Activated T-cell treated with anti-CD3 and anti-CD28 coated beads, Interleukin-2, amount 50 U/mL, for 24 hours (primary cell): ENCODE results near the gene PXK.
A peak's percentile ranks its signal among the peaks of the same experiment; 100 is the strongest.
"Not testable (repeated sequence)": the region's sequence is repeated elsewhere in the genome, so short reads cannot be mapped to it uniquely, and the experiment has no call there.

Experiments used
- DNase-seq: peaks from one replicate; pipeline ENCODE4 v3.0.0-alpha.2; 2020
- H3K27ac Mint-ChIP-seq: 2 replicates; pipeline ENCODE4 v1.8.0; 2020; ENCODE audit warnings: mild to moderate bottlenecking, mixed read lengths
- H3K27me3 Mint-ChIP-seq: 2 replicates; pipeline ENCODE4 v1.8.0; 2020; ENCODE audit warnings: mixed read lengths
- H3K36me3 Mint-ChIP-seq: 2 replicates; pipeline ENCODE4 v1.8.0; 2020; ENCODE audit warnings: low read depth, mixed read lengths
- H3K4me1 Mint-ChIP-seq: 2 replicates; pipeline ENCODE4 v1.8.0; 2020; ENCODE audit warnings: low read depth, mixed read lengths
- H3K4me3 Mint-ChIP-seq: 2 replicates; pipeline ENCODE4 v1.8.0; 2020; ENCODE audit warnings: mild to moderate bottlenecking, moderate library complexity, mixed read lengths
- H3K9me3 Mint-ChIP-seq: 2 replicates; pipeline ENCODE4 v1.8.0; 2020; ENCODE audit warnings: mixed read lengths

PXK gene

DNA sequence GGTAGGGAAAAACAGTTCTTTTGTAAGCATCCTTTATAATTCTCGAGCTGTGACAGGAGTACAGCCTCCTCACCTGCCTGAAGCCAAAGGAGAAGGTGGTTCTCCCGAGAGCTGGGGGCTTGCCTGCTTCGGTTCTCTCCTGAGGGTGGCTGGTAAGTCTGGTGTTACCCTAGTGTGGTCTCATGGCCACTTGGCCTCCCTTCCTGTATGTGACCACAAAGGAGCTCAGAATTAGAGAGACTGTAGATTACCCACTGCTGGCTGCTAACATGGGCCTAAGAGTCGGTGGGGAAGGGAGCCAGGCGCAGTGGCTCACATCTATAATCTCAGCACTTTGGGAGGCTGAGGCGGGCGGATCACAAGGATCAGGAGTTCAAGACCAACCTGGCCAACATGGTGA lies 88.3 kb downstream of the PXK start:
- Mint-ChIP-seq H3K4me1 (peaks cover 7% of the 10 kb centered on the region), H3K27ac (peak overlapping the region; percentile 23), H3K36me3 (peaks cover 71% of the 10 kb centered on the region), H3K9me3 (no peaks in the 10 kb centered on the region), H3K4me3 (no peak overlapping the region), H3K27me3 (no peaks in the 10 kb centered on the region)
- no peak for DNase-seq

DNA sequence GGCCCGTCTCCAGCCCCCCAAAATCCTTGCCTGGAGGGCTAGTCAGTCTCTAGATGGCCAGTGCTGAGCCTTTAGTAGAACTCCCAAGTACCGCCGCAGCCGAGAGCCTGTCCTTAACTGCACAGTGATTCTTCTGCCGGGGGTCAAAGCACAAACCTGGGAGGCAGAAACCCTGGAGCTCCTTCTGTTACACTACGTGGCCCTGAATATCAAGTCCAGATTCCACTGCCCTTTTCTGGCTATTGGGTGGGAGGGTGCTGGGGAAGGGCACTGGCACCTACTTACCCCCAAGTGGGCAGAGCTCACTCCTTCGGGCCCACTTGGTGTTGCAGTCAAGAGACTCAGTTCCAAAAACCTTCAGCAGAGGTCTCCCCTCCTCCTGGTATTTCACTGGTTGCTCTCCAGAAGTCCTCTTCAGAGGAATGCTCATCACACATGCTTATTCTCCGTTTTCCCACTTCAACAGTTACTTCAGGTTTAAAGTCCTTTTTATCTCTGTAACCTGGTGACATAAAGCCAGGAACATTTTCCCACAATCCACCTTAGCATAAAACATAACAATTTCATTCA lies 90.1 kb downstream of the PXK start:
- Mint-ChIP-seq H3K36me3 (peaks cover 82% of the 10 kb centered on the region), H3K27me3 (no peaks in the 10 kb centered on the region), H3K4me3 (no peak overlapping the region), H3K9me3 (no peaks in the 10 kb centered on the region), H3K4me1 (peaks cover 7% of the 10 kb centered on the region), H3K27ac (peak overlapping the region; percentile 4)
- DNase-seq, result no peak

DNA sequence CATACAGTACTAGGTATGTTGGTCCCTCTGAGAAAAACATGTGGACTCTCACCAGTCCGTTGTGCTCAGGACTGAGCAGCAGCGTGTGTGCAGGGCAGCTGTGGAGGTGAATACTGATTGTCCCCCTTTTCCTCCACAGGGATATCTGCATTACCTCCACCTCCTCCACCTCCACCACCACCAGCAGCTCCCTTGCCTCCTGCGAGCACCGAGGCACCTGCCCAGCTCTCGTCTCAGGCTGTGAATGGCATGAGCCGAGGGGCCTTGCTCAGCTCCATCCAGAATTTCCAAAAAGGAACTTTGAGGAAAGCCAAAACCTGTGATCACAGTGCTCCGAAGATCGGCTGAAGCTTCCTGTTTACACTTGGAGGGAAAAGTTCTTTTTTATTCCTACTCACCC lies 91.9 kb downstream of the PXK start:
- Mint-ChIP-seq H3K27me3 (no peaks in the 10 kb centered on the region), H3K36me3 (peaks cover 90% of the 10 kb centered on the region), H3K27ac (peak overlapping the region; percentile 58), H3K9me3 (no peaks in the 10 kb centered on the region), H3K4me3 (no peak overlapping the region), H3K4me1 (peaks cover 8% of the 10 kb centered on the region)
- DNase-seq, result no peak

DNA sequence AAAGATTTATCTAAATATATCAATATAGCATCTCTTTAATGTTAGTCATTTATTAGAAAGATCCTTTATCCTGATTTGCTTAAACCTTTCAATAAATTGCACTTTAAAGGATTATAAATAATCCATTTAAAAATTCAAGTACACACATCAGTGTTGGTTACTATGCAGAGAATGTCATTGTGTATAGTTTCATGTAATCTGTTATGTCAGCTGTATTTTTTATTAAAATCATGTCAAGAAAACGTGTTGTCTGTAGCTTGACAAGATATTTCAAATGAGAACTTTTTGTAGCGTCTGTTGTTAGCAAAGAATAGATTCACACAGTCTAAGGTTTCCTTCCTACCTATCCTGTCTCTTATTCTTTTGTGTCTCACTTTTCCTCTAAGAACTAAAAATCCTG lies 93.1 kb downstream of the PXK start:
- DNase-seq, result no peak
- peaks cover 89% of the 10 kb centered on the region for H3K36me3 Mint-ChIP-seq
- H3K4me1 Mint-ChIP-seq, result peaks cover 4% of the 10 kb centered on the region
- peak overlapping the region; percentile 63 for H3K27ac Mint-ChIP-seq
- no peaks in the 10 kb centered on the region for H3K27me3 Mint-ChIP-seq
- H3K9me3 Mint-ChIP-seq, result no peaks in the 10 kb centered on the region
- H3K4me3 Mint-ChIP-seq, result no peak overlapping the region

DNA sequence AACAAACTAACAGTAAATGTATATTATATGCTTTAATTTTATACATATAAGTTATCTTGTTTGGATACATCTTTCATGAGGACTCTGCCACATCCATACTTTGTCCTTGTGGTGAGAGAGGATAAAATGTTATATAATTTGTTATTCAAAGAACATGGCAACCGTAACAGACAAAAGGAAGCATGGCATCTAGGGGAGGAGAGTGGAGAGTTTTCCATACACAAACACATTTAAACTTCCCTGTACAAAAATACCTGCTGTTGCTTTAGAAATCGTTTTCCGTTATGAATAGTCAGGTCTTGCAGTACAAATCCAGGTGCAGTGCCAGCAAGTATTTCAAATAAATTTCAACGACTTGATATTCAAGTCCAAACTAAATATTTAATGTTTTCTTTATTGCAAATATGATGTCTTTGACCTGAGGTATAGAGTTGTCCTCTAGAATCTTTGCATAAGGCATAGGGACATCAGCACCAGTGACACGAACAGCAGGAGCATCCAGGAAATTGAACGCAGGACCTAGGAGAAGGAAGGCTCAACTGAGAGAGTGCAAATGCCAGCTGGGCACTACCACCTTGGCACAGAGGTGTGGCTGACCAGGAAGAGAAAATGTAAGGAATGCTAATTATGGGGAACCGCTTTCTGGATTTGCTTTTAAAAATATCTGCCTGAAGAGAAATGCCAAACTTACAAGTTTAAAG lies 95.1 kb downstream of the PXK start:
- no peak overlapping the region for H3K4me3 Mint-ChIP-seq
- H3K36me3 Mint-ChIP-seq, result peaks cover 84% of the 10 kb centered on the region
- H3K4me1 Mint-ChIP-seq, result peaks cover 13% of the 10 kb centered on the region
- DNase-seq, result no peak
- H3K9me3 Mint-ChIP-seq, result no peaks in the 10 kb centered on the region
- H3K27ac Mint-ChIP-seq, result peak overlapping the region; percentile 18
- no peaks in the 10 kb centered on the region for H3K27me3 Mint-ChIP-seq

DNA sequence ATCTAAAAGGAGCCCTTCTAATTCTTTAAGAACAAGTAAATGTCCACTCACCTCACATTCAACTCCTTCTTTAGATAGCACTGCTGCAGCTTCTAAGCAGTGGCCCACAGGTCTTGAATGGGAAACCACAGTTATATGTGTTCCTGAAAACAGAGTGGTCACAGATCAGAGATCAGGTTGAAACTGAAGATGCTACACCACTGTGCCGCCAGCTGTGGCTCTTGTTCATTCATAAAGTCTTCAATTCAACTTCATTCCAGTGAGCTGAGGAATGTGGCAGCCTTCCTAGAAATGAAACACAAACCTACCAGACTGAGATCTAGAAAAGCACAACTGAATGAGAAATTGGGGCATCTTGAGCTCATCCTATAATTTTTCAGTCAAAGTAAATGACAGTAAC lies 97.0 kb downstream of the PXK start:
- Mint-ChIP-seq H3K27me3 (no peaks in the 10 kb centered on the region), H3K27ac (peak overlapping the region; percentile 18), H3K4me3 (no peak overlapping the region), H3K9me3 (no peaks in the 10 kb centered on the region), H3K4me1 (peaks cover 27% of the 10 kb centered on the region), H3K36me3 (peaks cover 74% of the 10 kb centered on the region)
- no peak for DNase-seq

DNA sequence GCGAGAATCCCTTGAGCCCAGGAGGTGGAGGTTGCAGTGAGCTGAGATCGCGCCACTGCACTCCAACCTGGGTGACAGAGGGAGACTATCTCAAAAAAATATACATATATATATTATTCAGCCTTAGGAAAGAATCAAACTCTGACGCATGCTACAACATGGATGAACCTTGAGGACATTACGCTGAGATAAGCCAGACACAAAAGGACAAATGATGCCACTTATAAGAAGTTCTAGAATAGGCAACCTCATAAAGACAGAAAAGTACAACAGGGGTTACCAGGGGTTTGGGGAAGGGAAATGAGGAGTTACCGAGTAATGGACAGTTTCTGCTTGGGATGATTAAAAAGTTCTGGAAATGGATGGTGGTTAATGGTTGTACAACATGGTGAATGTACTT lies 100.2 kb downstream of the PXK start:
- Mint-ChIP-seq H3K9me3 (no peaks in the 10 kb centered on the region), H3K4me3 (peak overlapping the region; percentile 92), H3K27ac (peak overlapping the region; percentile 96), H3K36me3 (peaks cover 49% of the 10 kb centered on the region), H3K27me3 (no peaks in the 10 kb centered on the region), H3K4me1 (peaks cover 27% of the 10 kb centered on the region)
- no peak for DNase-seq

DNA sequence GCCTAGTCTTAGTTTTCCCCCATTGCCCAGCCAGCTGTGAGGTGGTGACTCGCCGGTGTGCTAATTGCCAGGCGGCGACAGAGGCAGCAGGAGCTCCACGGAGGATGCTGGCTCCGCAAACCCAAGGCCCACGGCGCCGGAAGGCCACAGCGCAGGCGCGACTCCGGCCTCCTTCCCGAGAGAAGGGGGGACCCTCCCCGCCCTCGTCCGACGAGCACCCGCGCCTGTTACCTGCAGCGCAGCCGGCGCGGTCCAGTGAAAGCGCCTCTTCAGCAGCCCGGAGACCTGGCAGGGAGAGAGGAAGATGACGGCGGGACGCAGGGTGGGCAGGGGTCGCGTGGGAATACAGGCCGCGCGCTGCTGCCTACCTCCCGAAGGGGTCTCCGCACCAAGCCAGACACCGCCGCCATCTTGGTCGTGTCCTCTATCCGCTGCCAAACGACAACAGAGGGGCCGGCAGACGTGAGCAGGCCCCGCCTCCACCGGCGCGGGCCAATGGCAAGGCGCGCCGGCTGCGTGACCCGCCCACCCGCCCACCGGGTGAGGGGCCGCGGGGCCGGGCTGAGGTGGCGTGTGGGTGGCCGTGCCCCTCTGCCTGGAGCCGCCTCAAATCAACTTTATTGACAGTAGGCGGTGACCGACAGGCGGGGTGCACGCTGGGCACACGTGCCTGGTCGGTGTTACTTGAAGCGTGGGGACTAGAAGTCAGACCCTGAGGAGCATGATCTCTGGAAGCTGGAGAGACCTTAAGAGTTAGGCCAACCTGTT lies 100.9 kb downstream of the PXK start, which contains the start of gene PDHB:
PDHB (minus strand) TSS at position 433 of the 768 bp plus-strand sequence; CDS start at position 410, 23 bp downstream.
- DNase-seq, result peak; percentile 95
- no peaks in the 10 kb centered on the region for H3K27me3 Mint-ChIP-seq
- peak within 1 kb of the TSS; percentile 92 for H3K4me3 Mint-ChIP-seq
- peaks cover 42% of the 10 kb centered on the region for H3K36me3 Mint-ChIP-seq
- H3K4me1 Mint-ChIP-seq, result peaks cover 27% of the 10 kb centered on the region
- H3K9me3 Mint-ChIP-seq, result no peaks in the 10 kb centered on the region
- H3K27ac Mint-ChIP-seq, result peak within 1 kb of the TSS; percentile 96

DNA sequence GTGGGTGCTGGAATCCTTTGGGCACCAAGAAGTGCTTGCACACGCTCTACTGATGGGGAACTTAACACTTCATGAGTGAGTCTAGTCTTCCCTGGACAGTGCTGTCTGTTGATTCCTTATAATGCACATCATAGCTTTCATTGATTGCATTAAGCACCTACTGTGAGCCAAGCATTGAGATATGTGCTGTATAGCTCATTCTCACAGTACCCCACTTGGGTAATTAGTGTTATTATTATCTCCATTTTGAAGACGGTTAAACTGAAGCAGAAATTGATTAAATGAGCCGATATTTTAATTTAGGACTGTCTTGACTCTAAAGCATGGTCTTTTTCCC lies 101.4 kb downstream of the PXK start:
- Mint-ChIP-seq H3K4me3 (peak overlapping the region; percentile 55), H3K9me3 (no peaks in the 10 kb centered on the region), H3K4me1 (peaks cover 27% of the 10 kb centered on the region), H3K36me3 (peaks cover 36% of the 10 kb centered on the region), H3K27me3 (no peaks in the 10 kb centered on the region), H3K27ac (peak overlapping the region; percentile 88)
- no peak for DNase-seq

DNA sequence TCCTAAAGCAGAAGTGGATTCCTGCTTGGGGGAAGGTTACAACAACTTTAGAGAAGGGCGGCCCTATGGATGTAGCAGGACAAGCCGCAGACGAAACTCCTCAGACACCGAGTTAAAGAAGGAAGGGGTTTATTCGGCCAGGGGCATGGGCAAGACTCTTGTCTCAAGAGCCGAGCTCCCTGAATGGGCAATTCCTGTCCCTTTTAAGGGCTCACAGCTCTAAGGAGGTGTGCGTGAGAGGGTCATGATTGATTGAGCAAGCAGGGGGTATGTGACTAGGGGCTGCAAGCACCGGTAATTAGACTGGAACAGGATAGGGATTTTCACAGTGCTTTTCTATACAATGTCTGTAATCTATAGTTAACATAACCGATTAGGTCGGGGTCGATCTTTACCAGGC lies 101.8 kb downstream of the PXK start:
- Mint-ChIP-seq H3K36me3 (peaks cover 33% of the 10 kb centered on the region), H3K4me1 (peaks cover 26% of the 10 kb centered on the region), H3K9me3 (no peaks in the 10 kb centered on the region), H3K4me3 (peak overlapping the region; percentile 55), H3K27me3 (no peaks in the 10 kb centered on the region), H3K27ac (no peak overlapping the region)
- no peak for DNase-seq

DNA sequence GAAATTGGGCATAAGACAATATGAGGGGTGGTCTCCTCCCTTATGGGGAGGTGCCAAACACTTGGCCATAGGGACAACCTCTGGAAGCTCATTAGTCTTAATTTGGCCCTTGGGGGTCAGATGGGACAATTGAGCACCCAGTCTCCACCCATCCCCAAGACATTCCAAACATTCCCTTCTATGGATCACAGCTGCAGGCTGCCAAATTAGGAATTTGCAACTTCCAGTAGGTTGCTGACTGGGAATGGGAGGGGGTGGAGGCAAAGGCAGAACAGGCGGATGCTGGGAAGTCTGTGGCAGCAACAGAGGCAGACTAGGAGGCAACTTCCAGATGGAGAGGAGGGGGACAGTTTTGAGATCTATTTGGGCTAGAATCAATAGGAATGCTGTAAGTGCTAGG lies 102.3 kb downstream of the PXK start:
- Mint-ChIP-seq H3K4me1 (peaks cover 23% of the 10 kb centered on the region), H3K27ac (no peak overlapping the region), H3K4me3 (no peak overlapping the region), H3K9me3 (no peaks in the 10 kb centered on the region), H3K27me3 (no peaks in the 10 kb centered on the region), H3K36me3 (peaks cover 28% of the 10 kb centered on the region)
- DNase-seq, result no peak

DNA sequence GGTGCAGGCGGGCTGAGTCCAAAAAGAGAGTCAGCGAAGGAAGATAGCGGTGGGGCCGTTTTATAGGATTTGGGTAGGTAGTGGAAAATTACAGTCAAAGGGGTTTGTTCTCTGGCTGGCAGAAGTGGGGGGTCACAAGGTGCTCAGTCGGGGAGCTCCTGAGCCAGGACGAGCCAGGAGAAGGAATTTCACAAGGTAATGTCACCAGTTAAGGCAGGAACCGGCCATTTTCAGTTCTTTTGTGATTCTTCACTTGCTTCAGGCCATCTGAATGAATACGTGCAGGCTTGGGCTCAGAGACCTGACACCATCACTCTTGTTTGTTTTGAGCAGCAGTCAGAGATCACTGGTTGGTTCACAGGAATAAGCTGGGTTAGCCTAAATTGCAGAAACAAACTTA lies 104.6 kb downstream of the PXK start:
- H3K4me3 Mint-ChIP-seq, H3K36me3 Mint-ChIP-seq, H3K9me3 Mint-ChIP-seq, H3K27me3 Mint-ChIP-seq, DNase-seq, H3K27ac Mint-ChIP-seq: not testable (repeated sequence)
- peaks cover 16% of the 10 kb centered on the region for H3K4me1 Mint-ChIP-seq

DNA sequence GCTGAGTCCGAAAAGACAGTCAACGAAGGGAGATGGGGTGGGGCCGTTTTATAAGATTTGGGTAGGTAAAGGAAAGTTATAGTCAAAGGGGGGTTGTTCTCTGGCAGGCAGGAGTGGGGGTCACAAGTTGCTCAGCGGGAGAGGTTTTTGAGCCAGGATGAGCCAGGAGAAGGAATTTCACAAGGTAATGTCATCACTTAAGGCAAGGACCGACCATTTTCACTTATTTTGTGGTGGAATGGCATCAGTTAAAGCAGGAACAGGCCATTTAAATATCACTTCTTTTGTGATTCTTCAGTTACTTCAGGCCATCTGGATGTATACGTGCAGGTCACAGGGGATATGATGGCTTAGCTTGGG lies 108.3 kb downstream of the PXK start:
- H3K27ac Mint-ChIP-seq, H3K36me3 Mint-ChIP-seq, H3K9me3 Mint-ChIP-seq, DNase-seq, H3K27me3 Mint-ChIP-seq, H3K4me3 Mint-ChIP-seq, H3K4me1 Mint-ChIP-seq: not testable (repeated sequence)

DNA sequence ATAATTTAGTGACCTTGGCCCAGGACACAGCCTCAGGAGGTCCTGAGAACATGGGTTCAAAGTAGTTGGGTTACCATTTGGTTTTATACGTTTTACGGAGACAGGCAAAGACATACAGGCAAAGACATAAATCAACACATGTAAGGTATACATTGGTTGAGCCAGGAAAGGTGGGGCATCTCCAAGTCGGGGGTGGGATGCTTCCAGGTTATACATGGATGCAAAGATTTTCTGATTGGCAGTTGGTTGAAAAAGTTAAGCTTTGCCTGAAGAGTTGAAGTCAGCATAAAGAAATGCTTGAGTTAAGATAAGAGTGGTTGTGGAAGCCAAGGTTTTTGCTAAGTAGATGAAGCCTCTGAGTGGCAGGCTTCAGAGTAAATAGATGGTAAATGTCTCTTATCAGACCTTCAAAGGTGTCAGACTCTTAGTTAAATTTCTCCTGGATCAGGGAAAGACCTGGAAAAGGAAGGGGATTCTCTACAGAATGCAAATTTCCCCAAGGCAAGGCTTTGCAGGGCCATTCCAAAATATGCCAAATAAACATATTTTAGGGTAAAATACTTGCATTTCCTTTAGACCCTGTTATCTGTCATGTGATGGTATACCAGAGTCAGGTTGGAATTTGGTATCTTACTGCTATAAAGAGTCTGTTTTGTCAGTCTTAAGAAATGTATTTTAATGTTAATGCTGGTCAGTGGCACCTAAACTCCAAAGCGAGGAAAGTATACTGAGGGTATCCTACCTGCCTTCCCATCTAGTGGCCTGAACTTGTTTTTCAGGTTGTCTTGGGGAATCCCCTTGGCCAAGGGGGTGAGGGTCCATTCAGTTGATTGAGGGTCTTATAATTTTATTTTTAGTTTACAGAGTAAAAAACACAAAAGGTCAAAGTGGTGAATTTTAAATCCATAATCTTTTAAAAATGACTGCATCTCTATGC lies 109.1 kb downstream of the PXK start:
- H3K36me3 Mint-ChIP-seq, result no peaks in the 10 kb centered on the region
- no peak for DNase-seq
- no peaks in the 10 kb centered on the region for H3K4me1 Mint-ChIP-seq
- H3K27ac Mint-ChIP-seq, result no peak overlapping the region
- no peaks in the 10 kb centered on the region for H3K9me3 Mint-ChIP-seq
- no peaks in the 10 kb centered on the region for H3K27me3 Mint-ChIP-seq
- no peak overlapping the region for H3K4me3 Mint-ChIP-seq
